ENCODE measurements around the gene BAIAP2L1.

Gene BAIAP2L1

DNA sequence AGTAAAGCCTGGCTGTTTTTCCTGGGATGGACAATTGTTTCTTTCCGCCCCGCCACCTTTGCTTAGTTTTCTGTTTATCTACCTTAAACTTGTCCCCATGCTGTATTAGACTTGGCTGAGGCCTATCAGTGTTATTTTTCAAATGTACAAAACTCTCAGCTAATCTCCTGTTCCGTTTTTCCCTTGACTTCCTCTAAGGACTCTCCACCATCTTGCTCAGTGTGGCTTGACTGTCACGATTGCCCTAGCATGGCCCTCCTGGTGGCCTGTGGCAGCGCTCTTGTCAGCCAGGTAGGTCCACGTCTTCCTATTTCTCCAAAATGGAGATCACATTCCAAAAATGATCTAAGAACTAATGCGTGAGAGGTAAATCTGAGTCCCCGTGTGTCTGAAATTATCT is 36.7 kb downstream of the BAIAP2L1 start:
- H3K4me3 ChIP-seq (ENCODE audit: low read length), result no peak overlapping the region
- no peak for DNase-seq (ENCODE audit: low read depth)
- no peak for TF ChIP-seq CTCF (conservative IDR thresholded peaks at IDR 0.05; ENCODE audit: low read depth, low read length)

DNA sequence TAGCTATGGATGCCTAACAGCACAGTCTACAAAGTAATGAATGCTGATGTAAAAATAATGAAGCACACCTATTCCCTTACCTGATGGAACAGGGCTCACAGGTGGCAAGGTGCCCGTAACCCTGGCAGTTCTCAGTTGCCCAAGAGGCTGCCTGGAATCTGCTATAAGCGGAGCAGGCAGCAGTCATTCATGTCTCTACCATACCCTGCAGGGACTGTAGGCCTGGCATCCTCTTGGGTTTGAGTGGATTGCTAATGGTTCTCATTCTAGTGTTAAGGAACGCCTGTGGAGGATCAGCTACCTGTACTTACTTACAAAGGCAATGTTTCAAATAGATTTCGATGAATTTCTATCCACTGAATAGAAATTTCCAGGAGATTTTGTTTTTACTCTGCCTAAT is 38.4 kb downstream of the BAIAP2L1 start:
- no peak for TF ChIP-seq CTCF (conservative IDR thresholded peaks at IDR 0.05; ENCODE audit: low read depth, low read length)
- no peak for DNase-seq (ENCODE audit: low read depth)
- H3K4me3 ChIP-seq (ENCODE audit: low read length), result no peak overlapping the region

GRCh38 chr7:98360221-98361130 is 40.4 kb downstream of the BAIAP2L1 start:
- H3K4me3 ChIP-seq (ENCODE audit: low read length), result no peak overlapping the region
- DNase-seq (ENCODE audit: low read depth), result no peak
- peak; percentile 16 for TF ChIP-seq CTCF (conservative IDR thresholded peaks at IDR 0.05; ENCODE audit: low read depth, low read length)

- no peak overlapping the region for H3K4me3 ChIP-seq (ENCODE audit: low read length)
- TF ChIP-seq CTCF (conservative IDR thresholded peaks at IDR 0.05; ENCODE audit: low read depth, low read length), result no peak
- DNase-seq (ENCODE audit: low read depth), result no peak
Measured at GRCh38 chr7:98359395-98359794, 41.5 kb downstream of the BAIAP2L1 start.

DNA sequence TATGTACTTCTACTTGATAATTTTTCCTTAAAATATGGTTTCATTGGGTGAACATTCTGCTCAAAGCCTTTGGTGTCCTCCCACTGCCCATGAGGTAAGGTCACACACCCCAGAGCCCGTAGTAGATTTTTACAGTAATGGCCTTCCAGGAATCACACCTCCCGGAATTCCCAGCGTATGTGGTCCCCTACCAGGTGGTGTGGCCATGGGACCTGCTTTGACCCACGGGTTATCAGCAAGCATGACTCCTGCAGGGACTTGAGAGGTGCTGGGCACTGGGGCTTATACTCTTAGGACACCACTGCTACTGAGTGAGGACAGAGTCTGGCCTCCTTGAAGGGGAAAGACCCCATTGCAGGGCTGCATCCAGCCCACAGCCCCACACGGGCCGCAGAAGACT is 42.2 kb downstream of the BAIAP2L1 start:
- no peak for TF ChIP-seq CTCF (conservative IDR thresholded peaks at IDR 0.05; ENCODE audit: low read depth, low read length)
- no peak for DNase-seq (ENCODE audit: low read depth)
- H3K4me3 ChIP-seq (ENCODE audit: low read length), result no peak overlapping the region

- DNase-seq (ENCODE audit: low read depth), result no peak
- H3K4me3 ChIP-seq (ENCODE audit: low read length), result no peak overlapping the region
- TF ChIP-seq CTCF (conservative IDR thresholded peaks at IDR 0.05; ENCODE audit: low read depth, low read length), result no peak
Measured at GRCh38 chr7:98357751-98358161, 43.1 kb downstream of the BAIAP2L1 start.

GRCh38 chr7:98355250-98355538 is 45.7 kb downstream of the BAIAP2L1 start:
- no peak for DNase-seq (ENCODE audit: low read depth)
- TF ChIP-seq CTCF (conservative IDR thresholded peaks at IDR 0.05; ENCODE audit: low read depth, low read length), result no peak
- H3K4me3 ChIP-seq (ENCODE audit: low read length), result no peak overlapping the region
